Small intestine (tissue), 7 donors: ENCODE results near the gene UBE2E2. TPM values are rescaled to one million over a fixed set of nuclear protein-coding genes. Genes with fewer than 3 reads are reported as not detected.

Experiments
- DNase-seq, 2 donors: peaks; one replicate each; pipeline versions ENCODE4 v3.0.0 to v3.0.0-alpha.2; 2013
- FAIRE-seq: peaks from 2 replicates; lab custom pipeline; 2012; peaks lifted over from hg19 to GRCh38; lab: Jason Lieb, UNC
- H3K27ac ChIP-seq, 3 donors: one replicate each; pipeline ENCODE4 v1.5.1; 2013; ENCODE audit warnings: low read length in 2 of 3, mild to moderate bottlenecking in 2 of 3, control low read depth in 1 of 3, inconsistent platforms in 1 of 3, low read depth in 1 of 3, moderate library complexity in 1 of 3
- H3K27me3 ChIP-seq, 3 donors: one replicate each; pipeline ENCODE4 v1.6.1; 2013; ENCODE audit warnings: low read length in 3 of 3, inconsistent platforms in 1 of 3; ENCODE audit not compliant: control insufficient read depth in 3 of 3, insufficient read depth in 3 of 3
- H3K36me3 ChIP-seq, 3 donors: one replicate each; pipeline ENCODE4 v1.6.1; 2013; ENCODE audit warnings: low read length in 3 of 3, inconsistent platforms in 1 of 3, low read depth in 1 of 3, mild to moderate bottlenecking in 1 of 3, moderate library complexity in 1 of 3; ENCODE audit not compliant: control insufficient read depth in 3 of 3, insufficient read depth in 2 of 3
- H3K4me1 ChIP-seq, 3 donors: one replicate each; pipeline ENCODE4 v1.6.1; 2013; ENCODE audit warnings: low read length in 2 of 3, inconsistent platforms in 1 of 3, low read depth in 1 of 3, mild to moderate bottlenecking in 1 of 3, moderate library complexity in 1 of 3; ENCODE audit not compliant: control insufficient read depth in 3 of 3, insufficient read depth in 2 of 3
- H3K4me3 ChIP-seq, 3 donors: one replicate each; pipeline ENCODE4 v1.5.1; 2013; ENCODE audit warnings: low read length in 3 of 3, control low read depth in 1 of 3, inconsistent platforms in 1 of 3, low read depth in 1 of 3, mild to moderate bottlenecking in 1 of 3, moderate library complexity in 1 of 3
- H3K9me3 ChIP-seq, 2 donors: one replicate each; pipeline ENCODE4 v1.6.1; 2013; ENCODE audit warnings: low read depth in 1 of 2, low read length in 1 of 2; ENCODE audit not compliant: control insufficient read depth in 2 of 2, insufficient read depth in 1 of 2
- WGBS, 3 donors: extraction: QIAGEN DNeasy Blood & Tissue Kit; methylation state at CpG; one replicate each; pipeline ENCODE4 v1.1.7; 2013; 5-methylcytosine and 5-hydroxymethylcytosine counted together
- polyA plus RNA-seq, 4 donors: library from polyadenylated mRNA; stranded (reverse) in 3 of 4; unstranded in 1 of 4; fragments of 200-250 nt in 3 of 4; fragments of 120-200 nt in 1 of 4; gene quantifications; one replicate each; pipeline versions ENCODE4 v1.2.1 to v1.2.3, GENCODE V29; 2013
- donor health status: healthy with polysubstance abuse.
- donor health status: control.
- donor health status: control.
- donor health status: Bipolar disorder and iron deficiency.
- donor health status: healthy.

The UBE2E2 gene
- polyA plus RNA-seq, 4 donors: 1.1 to 10.2 (median 7.7) TPM

DNA sequence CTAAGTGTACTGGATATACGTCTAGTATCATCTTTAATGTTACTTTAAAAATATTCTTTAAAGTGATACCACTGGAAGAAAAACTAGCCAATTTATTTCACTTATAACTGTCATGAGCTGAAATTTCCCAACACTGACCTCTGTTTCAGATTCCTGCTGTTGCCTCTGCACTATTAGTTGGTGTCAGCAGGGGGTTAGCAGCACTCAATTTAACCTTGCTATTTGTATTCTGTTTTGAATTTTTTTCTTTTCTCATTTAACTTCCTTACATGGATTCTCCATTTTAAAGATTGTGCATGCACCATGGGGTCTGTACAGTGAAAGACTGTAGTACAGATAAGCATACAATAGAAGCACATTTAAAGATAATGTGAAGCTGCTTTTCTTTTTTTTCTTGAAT lies 169.2 kb downstream of the UBE2E2 start:
- no peak for FAIRE-seq
- H3K27ac ChIP-seq: no peak overlapping the region
- no peak for DNase-seq
- H3K4me3 ChIP-seq: no peak overlapping the region
- no peaks in the 10 kb centered on the region for H3K4me1 ChIP-seq
- no peaks in the 10 kb centered on the region for H3K27me3 ChIP-seq
- no peaks in the 10 kb centered on the region for H3K36me3 ChIP-seq
- no peaks in the 10 kb centered on the region for H3K9me3 ChIP-seq
- WGBS, 3 donors: 69 to 74% (median 74%) methylated on average over 1 of the region's 1 CpG

DNA sequence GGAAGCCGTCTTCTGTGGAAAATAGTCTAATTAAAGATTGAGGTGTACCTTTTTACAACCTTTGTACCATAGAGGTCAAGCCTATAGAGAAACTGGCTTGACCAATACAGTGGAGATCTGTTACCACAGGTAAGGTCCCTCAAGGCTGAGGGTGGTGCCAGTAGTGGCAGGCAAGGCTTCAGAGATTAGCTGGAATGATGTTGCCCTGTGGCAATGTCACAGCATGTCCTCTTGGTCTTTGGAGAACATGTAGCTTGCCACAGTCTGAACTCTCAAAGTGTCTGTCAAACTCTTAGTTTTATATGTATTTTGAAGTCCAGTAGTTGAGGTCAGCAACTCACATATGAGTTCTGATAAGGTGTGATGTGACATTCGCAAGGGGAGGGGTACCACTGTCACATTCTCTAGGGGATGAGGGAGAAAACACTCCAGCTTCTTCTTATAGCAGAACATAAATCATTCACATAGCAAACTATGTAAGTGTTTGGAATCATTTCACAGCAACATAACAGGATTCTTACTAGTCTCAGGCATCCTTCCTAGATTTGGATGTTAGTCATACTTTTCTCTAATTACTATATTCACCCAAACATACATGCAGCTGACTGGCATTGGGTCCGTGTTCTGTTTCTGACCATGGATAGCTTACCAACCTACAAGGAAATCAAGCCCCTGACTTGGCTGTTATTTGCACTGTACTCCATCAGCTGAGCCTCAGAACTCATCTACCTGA lies 173.6 kb downstream of the UBE2E2 start:
- WGBS, 3 donors: 89 to 93% (median 90%) methylated on average over 3 of the region's 3 CpGs
- Histone ChIP-seq H3K27ac (no peak overlapping the region), H3K9me3 (no peaks in the 10 kb centered on the region), H3K36me3 (no peaks in the 10 kb centered on the region), H3K4me3 (no peak overlapping the region), H3K27me3 (no peaks in the 10 kb centered on the region), H3K4me1 (no peaks in the 10 kb centered on the region)
- DNase-seq: no peak
- no peak for FAIRE-seq

DNA sequence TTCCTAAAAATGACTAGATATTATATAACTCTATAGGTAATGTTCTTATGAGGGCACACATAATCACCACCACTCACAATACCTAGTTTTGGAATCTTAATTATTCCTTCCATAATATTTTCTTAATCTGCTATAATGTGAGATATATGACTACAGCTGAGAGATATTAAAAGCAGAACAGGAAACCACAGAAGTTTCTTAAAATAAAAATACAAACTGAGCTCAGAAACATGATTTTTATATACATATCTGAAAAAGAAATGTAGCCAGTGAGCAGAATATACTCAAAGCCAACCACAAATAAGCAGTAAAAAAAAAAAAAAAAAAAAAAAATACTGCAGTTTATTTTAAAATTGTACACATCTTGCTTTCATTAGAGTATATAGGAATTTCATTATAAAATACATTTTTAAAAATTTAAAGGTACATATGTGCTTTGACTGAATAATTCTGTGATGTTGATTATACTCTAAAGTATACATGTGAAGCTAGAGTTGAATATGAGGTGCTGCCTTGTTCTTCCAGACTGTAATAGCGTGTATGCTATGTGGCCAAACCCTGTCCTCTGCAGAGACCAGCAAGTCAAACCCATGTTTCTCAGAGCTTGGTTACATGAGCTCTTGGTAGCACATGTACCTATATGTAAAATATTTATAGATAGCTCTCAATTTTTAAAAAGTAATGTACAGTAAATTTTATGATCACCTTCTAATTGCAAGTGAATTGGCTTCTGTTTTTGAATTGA lies 175.0 kb downstream of the UBE2E2 start:
- H3K36me3 ChIP-seq: no peaks in the 10 kb centered on the region
- no peaks in the 10 kb centered on the region for H3K9me3 ChIP-seq
- no peak overlapping the region for H3K27ac ChIP-seq
- H3K27me3 ChIP-seq: no peaks in the 10 kb centered on the region
- H3K4me1 ChIP-seq: no peaks in the 10 kb centered on the region
- FAIRE-seq (no peak), DNase-seq (no peak)
- H3K4me3 ChIP-seq: no peak overlapping the region
- WGBS, 3 donors: 85 to 100% (median 90%) methylated on average over 1 of the region's 1 CpG

DNA sequence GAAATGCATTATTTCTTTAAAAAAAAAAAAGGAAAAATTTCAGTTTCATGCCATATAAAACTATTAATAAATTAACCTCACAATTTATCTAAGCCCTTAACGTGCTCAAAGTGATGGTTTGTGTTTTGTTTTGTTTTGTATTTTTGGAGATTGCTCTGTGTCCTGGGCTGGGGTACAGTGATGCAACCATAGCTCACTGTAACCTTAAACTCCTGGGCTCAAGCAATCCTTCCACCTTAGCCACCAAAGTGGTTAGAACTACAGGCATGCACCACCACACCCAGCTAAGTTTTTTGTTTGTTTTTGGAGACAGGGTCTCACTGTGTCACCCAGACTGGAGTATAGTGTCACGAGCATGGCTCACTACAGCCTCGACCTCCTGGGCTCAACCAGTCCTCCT lies 180.7 kb downstream of the UBE2E2 start:
- no peak overlapping the region for H3K4me3 ChIP-seq
- no peaks in the 10 kb centered on the region for H3K4me1 ChIP-seq
- FAIRE-seq (no peak), DNase-seq (no peak)
- H3K9me3 ChIP-seq: no peaks in the 10 kb centered on the region
- H3K27ac ChIP-seq: no peak overlapping the region
- H3K27me3 ChIP-seq: no peaks in the 10 kb centered on the region
- H3K36me3 ChIP-seq: no peaks in the 10 kb centered on the region
- WGBS, 3 donors: 77 to 88% (median 80%) methylated on average over 3 of the region's 3 CpGs

DNA sequence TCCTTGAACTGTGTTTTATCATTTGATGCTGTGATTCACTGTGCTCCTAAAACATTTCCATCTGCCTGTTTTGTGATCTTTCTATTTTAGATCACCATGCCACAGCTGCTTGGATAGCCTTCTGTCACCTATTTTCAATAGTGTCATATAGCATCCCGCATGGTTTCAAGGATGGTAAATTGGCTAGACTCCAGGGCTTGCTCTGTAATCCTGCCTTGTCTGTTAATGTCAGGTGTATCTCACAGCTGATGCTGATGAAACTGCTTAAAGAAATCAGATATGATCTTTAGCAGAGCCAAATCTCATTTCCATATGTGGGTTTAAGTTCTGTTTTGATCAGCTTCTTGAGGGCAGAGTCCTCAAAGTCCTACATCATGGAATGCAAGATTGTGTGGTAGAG lies 182.2 kb downstream of the UBE2E2 start:
- Histone ChIP-seq H3K4me3 (no peak overlapping the region), H3K4me1 (no peaks in the 10 kb centered on the region), H3K9me3 (peaks cover 0 to 4% of the 10 kb centered on the region in 2 donors), H3K36me3 (no peaks in the 10 kb centered on the region), H3K27ac (no peak overlapping the region), H3K27me3 (no peaks in the 10 kb centered on the region)
- FAIRE-seq: no peak
- 29 to 77% (median 75%) methylated on average over 1 of the region's 1 CpG for WGBS, 3 donors
- no peak for DNase-seq

DNA sequence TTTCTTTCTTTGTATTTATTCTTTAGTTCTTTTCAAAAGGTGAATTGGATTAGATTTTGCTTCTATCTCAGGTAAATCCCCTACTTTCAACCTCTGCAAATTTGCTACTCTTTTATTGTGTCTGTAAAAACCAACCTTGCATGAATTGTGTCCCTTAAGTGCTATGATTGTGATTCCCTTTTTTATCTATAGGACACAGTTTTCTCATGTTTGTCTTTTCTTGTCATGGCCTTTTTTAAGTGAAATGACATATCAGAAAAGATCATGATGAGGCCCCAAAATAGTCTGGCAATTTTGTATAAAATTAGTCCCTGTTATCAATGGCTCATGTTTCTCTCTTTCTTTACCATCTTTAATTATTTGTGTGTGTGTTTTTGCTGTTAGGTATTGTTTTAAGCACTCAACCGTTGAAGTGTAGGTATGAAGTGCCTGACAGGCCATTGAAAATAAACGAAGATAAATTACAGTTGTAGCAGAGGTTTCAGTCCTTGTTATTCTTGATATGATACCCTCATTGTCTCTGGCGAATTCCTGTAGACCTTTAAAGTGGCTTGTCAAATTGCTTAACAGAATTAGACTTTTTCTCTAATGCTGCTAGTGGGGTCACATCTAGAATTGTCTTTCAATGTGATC lies 184.3 kb downstream of the UBE2E2 start:
- Histone ChIP-seq H3K4me3 (no peak overlapping the region), H3K4me1 (peaks cover 0 to 2% (median 0%) of the 10 kb centered on the region in 3 donors), H3K27ac (no peak overlapping the region), H3K36me3 (no peaks in the 10 kb centered on the region), H3K9me3 (peaks cover 0 to 7% of the 10 kb centered on the region in 2 donors), H3K27me3 (no peaks in the 10 kb centered on the region)
- FAIRE-seq (no peak), DNase-seq (no peak)
- WGBS, 3 donors: 65 to 72% (median 67%) methylated on average over 3 of the region's 3 CpGs

DNA sequence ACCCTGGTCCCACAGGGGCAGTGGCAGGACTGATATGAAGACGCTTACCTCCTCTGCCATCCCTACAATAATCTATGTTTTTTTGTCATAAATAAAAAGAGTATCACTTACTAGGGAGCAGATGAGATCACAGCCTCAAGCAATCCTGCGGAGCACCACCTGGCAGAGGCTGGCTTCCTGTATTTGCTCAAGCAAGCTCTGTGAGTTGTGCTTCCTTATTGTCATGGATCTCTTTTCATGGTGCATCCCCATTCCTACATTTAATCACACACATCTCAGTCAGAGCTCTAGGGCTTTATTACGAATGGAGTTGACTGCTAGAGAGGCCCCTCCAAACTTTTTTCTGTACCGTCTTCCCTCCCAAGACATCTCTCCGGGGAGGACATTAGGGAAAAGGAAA lies 186.0 kb downstream of the UBE2E2 start:
- FAIRE-seq: no peak
- DNase-seq: peak in 1 of 2 donors; percentile 6
- H3K27me3 ChIP-seq: no peaks in the 10 kb centered on the region

DNA sequence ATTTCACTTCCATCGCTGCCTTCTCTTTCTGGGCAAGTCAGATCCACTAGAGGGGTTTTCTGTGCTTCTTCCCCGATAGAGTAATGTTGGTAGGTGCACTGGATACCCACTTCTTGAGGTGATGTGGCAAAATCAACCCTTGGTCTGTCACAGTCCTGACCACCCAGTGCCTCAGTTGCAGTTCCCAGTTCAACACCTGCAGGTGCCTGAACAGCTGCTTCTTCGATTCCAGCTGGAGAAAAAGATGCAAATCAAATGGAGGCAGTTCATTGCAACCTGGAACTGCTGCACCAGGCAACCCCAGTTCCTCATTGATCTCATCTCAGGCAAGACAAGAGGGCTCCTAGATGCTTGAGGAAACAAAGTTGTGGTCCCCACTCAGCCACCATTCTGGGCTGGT lies 186.6 kb downstream of the UBE2E2 start:
- H3K9me3 ChIP-seq: peaks cover 0 to 7% of the 10 kb centered on the region in 2 donors
- no peak overlapping the region for H3K4me3 ChIP-seq
- no peaks in the 10 kb centered on the region for H3K36me3 ChIP-seq
- no peak overlapping the region for H3K27ac ChIP-seq
- FAIRE-seq (no peak), DNase-seq (no peak)
- 76 to 81% (median 79%) methylated on average over 3 of the region's 3 CpGs for WGBS, 3 donors
- no peaks in the 10 kb centered on the region for H3K27me3 ChIP-seq
- H3K4me1 ChIP-seq: peaks cover 0 to 2% (median 0%) of the 10 kb centered on the region in 3 donors

More for the DNA sequence above, 186.0 kb downstream of the UBE2E2 start:
- H3K9me3 ChIP-seq: peaks cover 0 to 7% of the 10 kb centered on the region in 2 donors
- WGBS, 3 donors: 45 to 77% (median 61%) methylated on average over 5 of the region's 5 CpGs
- peaks cover 0 to 2% (median 0%) of the 10 kb centered on the region in 3 donors for H3K4me1 ChIP-seq
- H3K4me3 ChIP-seq: no peak overlapping the region
- H3K27ac ChIP-seq: no peak overlapping the region
- H3K36me3 ChIP-seq: no peaks in the 10 kb centered on the region
